HG02870 (cell line): ENCODE measurements around the gene TMEM107.

Experiments used
- ATAC-seq: cut with Tn5 transposase; IDR thresholded peaks from one replicate; pipeline ENCODE4 v1.9.1; 2021; ENCODE audit warnings: mild to moderate bottlenecking, moderate library complexity; ENCODE audit not compliant: unreplicated experiment

The TMEM107 gene

GRCh38 chr17:8162997-8163977 lies 12.9 kb downstream of the TMEM107 start:
- ATAC-seq: no peak

- ATAC-seq: no peak
Measured at GRCh38 chr17:8162233-8162996, 13.8 kb downstream of the TMEM107 start, which contains the start of gene VAMP2. TSS of gene VAMP2 (minus strand) at chr17:8162948. CDS start at chr17:8162879, 69 bp downstream.

GRCh38 chr17:8161289-8162232 lies 14.6 kb downstream of the TMEM107 start:
- ATAC-seq: no peak

- ATAC-seq: no peak
Measured at GRCh38 chr17:8160741-8161221, 15.4 kb downstream of the TMEM107 start.

GRCh38 chr17:8160224-8160577 lies 16.0 kb downstream of the TMEM107 start:
- no peak for ATAC-seq

DNA sequence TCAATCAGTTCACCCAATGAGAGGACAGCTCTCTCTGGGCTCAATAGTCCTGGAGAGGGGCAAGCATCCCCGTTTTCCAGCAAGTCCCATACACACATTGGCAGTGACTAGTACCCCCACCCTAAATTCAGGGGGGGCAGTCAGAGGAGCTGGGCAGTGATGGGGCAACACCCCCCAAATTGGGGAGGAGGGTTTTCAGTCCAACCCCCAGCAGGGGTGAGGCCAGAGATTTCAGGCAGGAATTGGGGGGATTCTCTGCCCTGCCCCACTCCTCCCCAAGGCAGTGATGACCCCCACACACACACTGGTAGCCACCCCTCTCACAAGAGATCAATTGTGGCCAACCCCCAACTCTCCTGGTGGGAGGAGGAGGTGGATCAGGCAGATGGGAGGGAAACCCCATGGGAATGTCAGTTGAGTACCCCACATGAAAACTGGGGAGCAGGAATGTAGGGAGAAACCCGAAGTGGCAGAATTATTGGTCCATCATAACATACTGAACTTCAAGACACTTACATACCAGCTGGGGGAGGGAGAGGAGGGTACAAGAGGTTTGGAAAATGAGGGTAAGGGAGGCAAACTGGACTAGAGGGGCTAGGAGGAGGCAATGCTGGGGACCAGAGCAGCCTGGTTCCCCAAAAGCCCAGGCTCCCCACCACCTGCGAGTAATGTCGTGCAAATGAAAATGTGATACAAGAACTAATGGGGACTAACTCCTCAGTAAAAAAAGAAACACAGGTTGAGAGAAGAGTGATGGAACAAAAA lies 16.5 kb downstream of the TMEM107 start:
- no peak for ATAC-seq

- ATAC-seq: no peak
Measured at GRCh38 chr17:8159032-8159400, 17.2 kb downstream of the TMEM107 start.

DNA sequence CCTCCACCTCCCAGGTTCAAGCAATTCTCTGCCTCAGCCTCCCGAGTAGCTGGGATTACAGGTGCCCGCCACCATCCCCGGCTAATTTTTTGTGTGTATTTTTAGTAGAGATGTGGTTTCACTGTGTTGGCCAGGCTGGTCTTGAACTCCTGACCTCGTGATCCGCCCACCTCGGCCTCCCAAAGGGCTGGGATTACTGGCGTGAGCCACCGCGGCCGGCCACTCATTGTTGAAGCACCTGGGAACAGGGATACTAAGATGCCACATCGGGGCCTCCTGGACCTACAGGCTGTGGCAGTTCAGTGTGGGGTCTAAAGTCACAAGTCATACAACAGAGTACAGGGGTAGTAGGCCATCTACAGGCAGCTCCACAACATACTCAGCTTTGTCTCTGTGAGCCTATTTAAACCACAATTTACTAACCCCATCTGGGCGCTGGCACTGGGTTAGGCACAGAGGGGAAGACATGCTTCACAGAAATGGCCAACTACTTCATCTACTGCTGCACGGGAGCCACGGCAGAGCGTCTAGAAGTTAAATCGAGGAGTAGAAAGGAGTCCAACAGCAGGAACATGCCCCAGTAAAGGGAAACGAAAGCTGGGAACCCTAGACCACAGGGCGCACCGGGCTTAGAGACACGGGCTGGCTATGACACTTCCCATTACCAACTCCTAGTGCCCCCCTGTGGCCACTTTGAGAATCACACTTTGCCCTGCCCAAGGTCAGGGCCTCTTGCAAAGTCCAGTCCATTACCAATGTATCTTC lies 17.7 kb downstream of the TMEM107 start:
- no peak for ATAC-seq

GRCh38 chr17:8156246-8156992 lies 19.8 kb downstream of the TMEM107 start:
- ATAC-seq: peak; percentile 79

- ATAC-seq: no peak
Measured at GRCh38 chr17:8155996-8156245, 20.3 kb downstream of the TMEM107 start.

GRCh38 chr17:8155231-8155995 lies 20.8 kb downstream of the TMEM107 start:
- no peak for ATAC-seq

GRCh38 chr17:8154608-8155155 lies 21.5 kb downstream of the TMEM107 start:
- ATAC-seq: no peak

DNA sequence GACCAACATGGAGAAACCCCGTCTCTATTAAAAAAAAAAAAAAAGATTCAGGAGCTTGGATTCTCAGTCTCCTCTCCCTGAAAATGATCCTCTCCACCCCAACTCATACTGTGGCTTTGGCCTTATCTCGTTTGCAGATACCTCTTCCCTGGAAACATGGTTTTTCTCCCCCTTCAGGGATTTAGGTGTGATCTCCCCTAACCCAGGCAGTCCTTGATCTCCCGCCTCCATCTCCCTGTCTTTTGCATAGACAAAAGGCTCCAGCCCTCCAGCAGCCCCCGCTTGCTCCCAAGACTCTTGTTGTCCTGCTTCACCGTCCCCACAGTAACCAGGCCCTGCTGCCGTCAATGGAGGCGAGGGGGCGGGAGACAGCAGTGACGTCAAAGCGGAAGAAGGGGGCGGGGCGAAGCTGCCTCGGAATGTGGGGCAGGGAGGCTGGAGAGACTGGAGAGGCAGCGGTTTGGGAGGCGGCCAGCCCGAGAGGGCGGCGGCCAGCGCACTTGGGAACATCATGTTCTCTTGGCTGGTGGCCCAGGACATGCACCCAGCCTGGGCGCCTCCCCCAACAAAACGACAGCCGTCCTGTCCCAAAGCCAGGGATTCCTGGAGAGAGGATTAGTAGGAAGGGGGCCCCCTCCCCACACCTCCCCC lies 22.1 kb downstream of the TMEM107 start:
- ATAC-seq: no peak

DNA sequence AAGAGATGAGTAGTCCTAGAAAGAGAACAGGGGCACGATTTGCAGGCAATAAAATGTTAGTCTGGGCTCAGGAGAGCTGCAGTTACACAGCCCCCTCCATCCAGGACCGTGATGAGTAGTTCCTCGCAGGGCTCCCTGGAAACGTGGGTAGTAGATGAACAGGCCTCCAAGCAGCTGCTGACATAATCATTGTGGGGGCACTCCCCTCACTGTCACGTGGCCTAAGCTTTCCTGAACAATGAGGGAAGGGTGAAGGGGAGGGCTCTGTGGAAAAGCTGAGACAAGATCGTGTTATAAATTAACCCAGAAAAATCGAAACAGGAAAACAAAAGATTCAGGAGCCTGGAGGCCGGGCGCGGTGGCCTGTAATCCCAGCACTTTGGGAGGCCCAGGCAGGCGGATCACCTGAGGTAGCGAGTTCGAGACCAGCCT lies 22.6 kb downstream of the TMEM107 start:
- no peak for ATAC-seq

GRCh38 chr17:8153031-8153451 lies 23.1 kb downstream of the TMEM107 start:
- no peak for ATAC-seq

GRCh38 chr17:8152112-8152775 lies 23.9 kb downstream of the TMEM107 start, which contains the start of gene PER1:
TSS of gene PER1 (minus strand) at chr17:8152404. CDS start at chr17:8150706, 1,698 bp downstream.
- no peak for ATAC-seq
